Right lobe of liver (tissue), 4 donors: ENCODE measurements around the gene ARSI.

Experiments used
- POLR2A ChIP-seq: fragments of 450-650 bp; IDR thresholded peaks from one replicate; pipeline ENCODE4 v1.6.1; 2017; ENCODE audit warnings: antibody characterized with exemption, mild to moderate bottlenecking
- TF ChIP-seq, protein P1 (sequence below), 4 donors: fragments of 200-600 bp in 3 of 4; fragments of 450-650 bp in 1 of 4; IDR thresholded peaks; one replicate each; pipeline versions ENCODE4 v1.5.1 to v1.8.0; 2016 to 2022; ENCODE audit warnings: antibody characterized with exemption in 4 of 4, mild to moderate bottlenecking in 2 of 4
- donor health status: DM: no; HTN: no; CAD: no.
- donor health status: DM: no; HTN: no; CAD: no.
- donor health status: DM: no; HTN: yes; CAD: no.

DNA sequence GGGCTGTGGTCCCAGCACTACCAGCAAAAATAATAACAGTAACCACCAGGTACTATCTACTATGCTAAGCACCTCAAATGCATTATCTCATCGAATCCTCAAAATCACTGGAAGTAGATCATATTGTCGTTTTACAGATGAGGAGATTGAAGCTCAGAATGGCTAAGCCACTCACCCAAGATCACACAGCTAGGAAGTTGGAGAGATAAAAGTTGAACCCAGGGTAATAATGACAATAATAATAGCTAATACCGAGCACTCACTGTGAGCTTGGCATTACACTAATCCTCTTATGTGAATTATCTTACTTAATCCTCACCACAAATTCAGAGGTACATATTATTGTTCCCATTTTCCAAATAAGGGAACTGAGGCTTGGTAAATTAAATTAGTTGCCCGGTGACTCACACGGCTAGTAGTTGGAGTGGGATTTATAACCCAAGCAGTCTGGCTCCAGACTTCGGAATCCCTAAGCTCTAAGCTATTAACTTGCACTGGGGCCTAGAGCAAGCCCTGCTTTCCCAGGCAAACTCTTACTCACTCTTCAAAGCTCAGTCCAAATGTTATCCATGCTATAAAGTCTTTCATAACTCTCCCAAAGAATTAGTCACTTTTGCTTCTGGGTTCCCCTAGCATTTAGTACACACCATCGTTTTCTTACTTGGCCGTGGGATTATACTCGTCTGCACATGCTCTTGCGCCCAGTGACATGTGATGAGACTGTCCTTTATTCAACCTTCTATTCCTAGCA, 3.8 kb downstream of the ARSI start:
- no peak for TF ChIP-seq POLR2A
- TF ChIP-seq, protein P1, sequence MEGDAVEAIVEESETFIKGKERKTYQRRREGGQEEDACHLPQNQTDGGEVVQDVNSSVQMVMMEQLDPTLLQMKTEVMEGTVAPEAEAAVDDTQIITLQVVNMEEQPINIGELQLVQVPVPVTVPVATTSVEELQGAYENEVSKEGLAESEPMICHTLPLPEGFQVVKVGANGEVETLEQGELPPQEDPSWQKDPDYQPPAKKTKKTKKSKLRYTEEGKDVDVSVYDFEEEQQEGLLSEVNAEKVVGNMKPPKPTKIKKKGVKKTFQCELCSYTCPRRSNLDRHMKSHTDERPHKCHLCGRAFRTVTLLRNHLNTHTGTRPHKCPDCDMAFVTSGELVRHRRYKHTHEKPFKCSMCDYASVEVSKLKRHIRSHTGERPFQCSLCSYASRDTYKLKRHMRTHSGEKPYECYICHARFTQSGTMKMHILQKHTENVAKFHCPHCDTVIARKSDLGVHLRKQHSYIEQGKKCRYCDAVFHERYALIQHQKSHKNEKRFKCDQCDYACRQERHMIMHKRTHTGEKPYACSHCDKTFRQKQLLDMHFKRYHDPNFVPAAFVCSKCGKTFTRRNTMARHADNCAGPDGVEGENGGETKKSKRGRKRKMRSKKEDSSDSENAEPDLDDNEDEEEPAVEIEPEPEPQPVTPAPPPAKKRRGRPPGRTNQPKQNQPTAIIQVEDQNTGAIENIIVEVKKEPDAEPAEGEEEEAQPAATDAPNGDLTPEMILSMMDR (IDR thresholded peaks at IDR 0.05) = no peak
